Adrenal gland (tissue), 12 donors: ENCODE data around the gene EXOC6. TPM values are rescaled to one million over a fixed set of nuclear protein-coding genes. Genes with fewer than 3 reads are reported as not detected.

Experiments
- DNase-seq, 7 donors: peaks; one replicate each; pipeline ENCODE4 v3.0.0-alpha.2; 2019 to 2020
- H3K27ac ChIP-seq, 5 donors: fragments of 200-600 bp; sonication (generic) in 4 of 5; 1 replicate in 3 of 5; 2 replicates in 2 of 5; pipeline versions ENCODE4 v1.5.1 to v1.8.0; 2016 to 2020; ENCODE audit warnings: mild to moderate bottlenecking in 1 of 5
- H3K27me3 ChIP-seq: fragments of 200-600 bp; 2 replicates; pipeline ENCODE4 v1.8.0; 2021
- H3K36me3 ChIP-seq, 2 donors: fragments of 200-600 bp; replicated peaks in 1 of 2; 1 replicate in 1 of 2; 2 replicates in 1 of 2; pipeline versions ENCODE4 v1.5.1 to v1.8.0; 2018 to 2022
- H3K4me1 ChIP-seq, 2 donors: fragments of 200-600 bp; replicated peaks in 1 of 2; 1 replicate in 1 of 2; 2 replicates in 1 of 2; pipeline versions ENCODE4 v1.5.1 to v1.8.0; 2018 to 2021
- H3K4me3 ChIP-seq, 4 donors: fragments of 200-600 bp; sonication (generic) in 3 of 4; one replicate each; pipeline ENCODE4 v1.5.1; 2016 to 2018
- H3K9me3 ChIP-seq, 3 donors: fragments of 200-600 bp; sonication (generic) in 1 of 3; replicated peaks in 1 of 3; 1 replicate in 2 of 3; 2 replicates in 1 of 3; pipeline versions ENCODE4 v1.5.1 to v1.8.0; 2016 to 2021
- CTCF ChIP-seq, 6 experiments: fragments of 450-650 bp in 4 of 6; fragments of 200-600 bp in 2 of 6; sonication (generic) in 1 of 6; IDR thresholded peaks; 1 replicate in 5 of 6; 2 replicates in 1 of 6; pipeline versions ENCODE4 v1.5.1 to v1.8.0; 2016 to 2021; ENCODE audit warnings: antibody characterized with exemption in 6 of 6, mild to moderate bottlenecking in 2 of 6, moderate library complexity in 1 of 6
- POLR2A ChIP-seq, 2 donors: fragments of 450-650 bp; IDR thresholded peaks; one replicate each; pipeline ENCODE4 v1.6.1; 2017; ENCODE audit warnings: antibody characterized with exemption in 2 of 2, mild to moderate bottlenecking in 2 of 2, moderate library complexity in 1 of 2
- WGBS, 4 donors: extraction: QIAGEN DNeasy Blood & Tissue Kit in 2 of 4; methylation state at CpG; one replicate each; pipeline versions ENCODE4 v1.1.5 to v1.1.7; 2013 to 2017; 5-methylcytosine and 5-hydroxymethylcytosine counted together
- intact Hi-C, 2 donors: fragments of 100-400 bp; cut with DNase I; formaldehyde crosslinking; loops; one replicate each; pipeline versions ENCODE4 v1.14.1 to v1.15.0; 2022 to 2023
- polyA plus RNA-seq, 3 donors: library from polyadenylated mRNA; stranded (reverse); fragments of 200-250 nt in 2 of 3; fragments of 350-450 nt in 1 of 3; fragmentation: Illumina TruSeq in 1 of 3; extraction: RNeasy Lipid Tissue Mini Kit (QIAGEN cat#74804) in 1 of 3; gene quantifications; one replicate each; pipeline ENCODE4 v1.2.3, GENCODE V29; 2013 to 2014
- total RNA-seq, 9 donors: library from RNA; depleted of rRNA in 4 of 9; stranded (reverse); fragments of >200 nt in 4 of 9; fragments of 120-200 nt in 1 of 9; fragmentation: NEBNext Ultra II Directional in 1 of 9; extraction: Animal tissue kit (Norgen Biotek cat#: 25700) in 1 of 9; gene quantifications; one replicate each; pipeline versions ENCODE4 v1.1.0 to v1.2.4, GENCODE V29; 2013 to 2023
- donor health status: healthy with polysubstance abuse.
- donor health status: Bipolar disorder and iron deficiency.
- donor health status: DM: yes; HTN: yes; CAD: no.
- donor health status: DM: no; HTN: no; CAD: no.
- donor health status: DM: no; HTN: no; CAD: no.
- donor health status: DM: yes; HTN: yes; CAD: no.

The EXOC6 gene
- total and polyA plus RNA-seq, 12 donors, result 7.1 to 60.1 (median 25.7) TPM

GRCh38 chr10:93054486-93054885, 206.2 kb downstream of the EXOC6 start:
- H3K27me3 ChIP-seq, result peaks cover under 1% of the 10 kb centered on the region
- TF ChIP-seq CTCF (IDR thresholded peaks at IDR 0.05) (no peak), POLR2A (IDR thresholded peaks at IDR 0.05) (no peak)
- intact Hi-C loops, result no loop called here

GRCh38 chr10:93058139-93058538, 209.8 kb downstream of the EXOC6 start:
- peaks cover 0 to 10% of the 10 kb centered on the region in 2 donors for H3K4me1 ChIP-seq
- no peaks in the 10 kb centered on the region for H3K9me3 ChIP-seq
- no peak overlapping the region for H3K27ac ChIP-seq
- H3K36me3 ChIP-seq, result no peaks in the 10 kb centered on the region
- 95 to 97% (median 97%) methylated on average over 3 of the region's 3 CpGs for WGBS, 4 donors
- TF ChIP-seq CTCF (IDR thresholded peaks at IDR 0.05), result no peak
- TF ChIP-seq POLR2A (IDR thresholded peaks at IDR 0.05), result no peak
- H3K4me3 ChIP-seq, result no peak overlapping the region
- no peak for DNase-seq
- intact Hi-C loops, result no loop called here
- H3K27me3 ChIP-seq, result peaks cover 8% of the 10 kb centered on the region

More at GRCh38 chr10:93054486-93054885, 206.2 kb downstream of the EXOC6 start:
- WGBS, 4 donors, result 95 to 99% (median 96%) methylated on average over 3 of the region's 3 CpGs
- H3K36me3 ChIP-seq, result no peaks in the 10 kb centered on the region
- no peaks in the 10 kb centered on the region for H3K4me1 ChIP-seq
- no peaks in the 10 kb centered on the region for H3K9me3 ChIP-seq
- H3K27ac ChIP-seq, result no peak overlapping the region
- no peak for DNase-seq
- H3K4me3 ChIP-seq, result no peak overlapping the region

GRCh38 chr10:93059975-93060886, 211.9 kb downstream of the EXOC6 start, which contains the start of gene CYP26C1:
TSS of gene CYP26C1 (plus strand) at chr10:93060798. CDS start at chr10:93061264, 466 bp downstream.
- peaks cover 24% of the 10 kb centered on the region for H3K27me3 ChIP-seq
- no peak for TF ChIP-seq CTCF (IDR thresholded peaks at IDR 0.05)
- no peak for TF ChIP-seq POLR2A (IDR thresholded peaks at IDR 0.05)
- H3K36me3 ChIP-seq, result no peaks in the 10 kb centered on the region
- no peak for DNase-seq
- intact Hi-C loops, result no loop called here
- no peaks in the 10 kb centered on the region for H3K9me3 ChIP-seq
- no peak within 1 kb of the TSS for H3K4me3 ChIP-seq
- H3K27ac ChIP-seq, result no peak within 1 kb of the TSS
- peaks cover 0 to 10% of the 10 kb centered on the region in 2 donors for H3K4me1 ChIP-seq
- WGBS, 4 donors, result 61 to 64% (median 62%) methylated on average over 49 to 67 of the region's 67 CpGs

- TF ChIP-seq POLR2A (IDR thresholded peaks at IDR 0.05) (no peak), CTCF (IDR thresholded peaks at IDR 0.05) (no peak)
- no peaks in the 10 kb centered on the region for H3K9me3 ChIP-seq
- peaks cover 0 to 10% of the 10 kb centered on the region in 2 donors for H3K4me1 ChIP-seq
- 60 to 63% (median 63%) methylated on average over 16 to 45 of the region's 45 CpGs for WGBS, 4 donors
- peaks cover 32% of the 10 kb centered on the region for H3K27me3 ChIP-seq
- no peak overlapping the region for H3K27ac ChIP-seq
- H3K36me3 ChIP-seq, result no peaks in the 10 kb centered on the region
- DNase-seq, result no peak
- intact Hi-C loops, result no loop called here
- no peak overlapping the region for H3K4me3 ChIP-seq
Observed at GRCh38 chr10:93060887-93061593, 212.7 kb downstream of the EXOC6 start.
